Neural cell (in vitro differentiated cells): Measurements from ENCODE around the gene ABCA13.

Experiments
- EZH2 ChIP-seq: fragments of 200-600, 300-800 bp; shearing (Covaris generic), sonication (generic); IDR thresholded peaks from 2 replicates; pipeline ENCODE4 v1.6.1; 2014; ENCODE audit warnings: antibody characterized with exemption, low read length, borderline replicate concordance, mild to moderate bottlenecking; ENCODE audit not compliant: insufficient read depth, poor library complexity, severe bottlenecking
- POLR2AphosphoS5 ChIP-seq: IDR thresholded peaks from 2 replicates; pipeline ENCODE4 v1.6.1; 2012
- RAD21 ChIP-seq: fragments of 450-650 bp; conservative IDR thresholded peaks from 2 replicates; pipeline ENCODE4 v1.6.1; 2014; ENCODE audit warnings: antibody characterized with exemption, mild to moderate bottlenecking, moderate library complexity
- SMC3 ChIP-seq: fragments of 450-650 bp; conservative IDR thresholded peaks from 2 replicates; pipeline ENCODE4 v1.6.1; 2014; ENCODE audit warnings: antibody characterized with exemption, mild to moderate bottlenecking, moderate library complexity; ENCODE audit not compliant: poor library complexity
- TAF1 ChIP-seq: IDR thresholded peaks from 2 replicates; pipeline ENCODE4 v1.6.1; 2012; ENCODE audit warnings: low read depth
- TF ChIP-seq, protein P1 (sequence below): fragments of 450-650 bp; IDR thresholded peaks from 2 replicates; pipeline ENCODE4 v1.5.1; 2014; ENCODE audit warnings: antibody characterized with exemption, mild to moderate bottlenecking, moderate library complexity; ENCODE audit not compliant: poor library complexity, severe bottlenecking
- TF ChIP-seq, protein P2 (sequence below): IDR thresholded peaks from 2 replicates; pipeline ENCODE4 v1.6.1; 2012; ENCODE audit warnings: borderline replicate concordance

DNA sequence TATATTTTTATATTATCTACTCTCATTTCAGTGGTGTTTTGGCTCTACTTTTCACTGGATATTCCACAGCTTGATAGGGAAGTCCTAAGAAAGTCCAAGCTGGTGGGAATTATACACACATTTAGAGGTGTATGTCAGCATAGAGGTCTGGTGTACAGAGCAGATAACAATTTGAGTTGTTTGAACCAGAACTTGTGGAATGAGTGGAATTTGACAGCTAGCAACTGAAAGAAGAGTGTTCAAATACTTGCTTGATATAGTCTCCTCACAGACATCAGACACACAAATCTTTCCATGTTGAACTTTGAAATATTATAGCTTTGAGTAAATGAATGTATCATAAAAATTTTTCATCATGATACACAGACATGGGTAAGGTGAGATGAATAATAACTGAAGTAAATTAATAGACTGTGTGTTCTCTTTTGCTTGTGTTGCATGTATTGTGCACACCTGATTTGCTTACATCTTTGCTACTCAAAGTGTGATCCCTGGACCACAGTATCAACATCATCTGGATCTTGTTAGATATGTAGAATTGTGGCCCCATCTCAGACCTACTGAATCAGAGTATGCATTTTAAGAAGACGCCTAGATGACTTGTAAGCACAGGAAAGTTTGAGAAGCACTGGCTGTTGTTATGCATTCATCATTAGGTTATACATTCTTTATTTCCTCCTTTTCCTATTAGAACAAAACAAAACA, 91.5 kb downstream of the ABCA13 start:
- TF ChIP-seq, protein P1, sequence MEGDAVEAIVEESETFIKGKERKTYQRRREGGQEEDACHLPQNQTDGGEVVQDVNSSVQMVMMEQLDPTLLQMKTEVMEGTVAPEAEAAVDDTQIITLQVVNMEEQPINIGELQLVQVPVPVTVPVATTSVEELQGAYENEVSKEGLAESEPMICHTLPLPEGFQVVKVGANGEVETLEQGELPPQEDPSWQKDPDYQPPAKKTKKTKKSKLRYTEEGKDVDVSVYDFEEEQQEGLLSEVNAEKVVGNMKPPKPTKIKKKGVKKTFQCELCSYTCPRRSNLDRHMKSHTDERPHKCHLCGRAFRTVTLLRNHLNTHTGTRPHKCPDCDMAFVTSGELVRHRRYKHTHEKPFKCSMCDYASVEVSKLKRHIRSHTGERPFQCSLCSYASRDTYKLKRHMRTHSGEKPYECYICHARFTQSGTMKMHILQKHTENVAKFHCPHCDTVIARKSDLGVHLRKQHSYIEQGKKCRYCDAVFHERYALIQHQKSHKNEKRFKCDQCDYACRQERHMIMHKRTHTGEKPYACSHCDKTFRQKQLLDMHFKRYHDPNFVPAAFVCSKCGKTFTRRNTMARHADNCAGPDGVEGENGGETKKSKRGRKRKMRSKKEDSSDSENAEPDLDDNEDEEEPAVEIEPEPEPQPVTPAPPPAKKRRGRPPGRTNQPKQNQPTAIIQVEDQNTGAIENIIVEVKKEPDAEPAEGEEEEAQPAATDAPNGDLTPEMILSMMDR: no peak
- TF ChIP-seq, protein P2, sequence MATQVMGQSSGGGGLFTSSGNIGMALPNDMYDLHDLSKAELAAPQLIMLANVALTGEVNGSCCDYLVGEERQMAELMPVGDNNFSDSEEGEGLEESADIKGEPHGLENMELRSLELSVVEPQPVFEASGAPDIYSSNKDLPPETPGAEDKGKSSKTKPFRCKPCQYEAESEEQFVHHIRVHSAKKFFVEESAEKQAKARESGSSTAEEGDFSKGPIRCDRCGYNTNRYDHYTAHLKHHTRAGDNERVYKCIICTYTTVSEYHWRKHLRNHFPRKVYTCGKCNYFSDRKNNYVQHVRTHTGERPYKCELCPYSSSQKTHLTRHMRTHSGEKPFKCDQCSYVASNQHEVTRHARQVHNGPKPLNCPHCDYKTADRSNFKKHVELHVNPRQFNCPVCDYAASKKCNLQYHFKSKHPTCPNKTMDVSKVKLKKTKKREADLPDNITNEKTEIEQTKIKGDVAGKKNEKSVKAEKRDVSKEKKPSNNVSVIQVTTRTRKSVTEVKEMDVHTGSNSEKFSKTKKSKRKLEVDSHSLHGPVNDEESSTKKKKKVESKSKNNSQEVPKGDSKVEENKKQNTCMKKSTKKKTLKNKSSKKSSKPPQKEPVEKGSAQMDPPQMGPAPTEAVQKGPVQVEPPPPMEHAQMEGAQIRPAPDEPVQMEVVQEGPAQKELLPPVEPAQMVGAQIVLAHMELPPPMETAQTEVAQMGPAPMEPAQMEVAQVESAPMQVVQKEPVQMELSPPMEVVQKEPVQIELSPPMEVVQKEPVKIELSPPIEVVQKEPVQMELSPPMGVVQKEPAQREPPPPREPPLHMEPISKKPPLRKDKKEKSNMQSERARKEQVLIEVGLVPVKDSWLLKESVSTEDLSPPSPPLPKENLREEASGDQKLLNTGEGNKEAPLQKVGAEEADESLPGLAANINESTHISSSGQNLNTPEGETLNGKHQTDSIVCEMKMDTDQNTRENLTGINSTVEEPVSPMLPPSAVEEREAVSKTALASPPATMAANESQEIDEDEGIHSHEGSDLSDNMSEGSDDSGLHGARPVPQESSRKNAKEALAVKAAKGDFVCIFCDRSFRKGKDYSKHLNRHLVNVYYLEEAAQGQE: no peak
- TF ChIP-seq POLR2AphosphoS5 (no peak), SMC3 (no peak), EZH2 (no peak), TAF1 (no peak), RAD21 (no peak)
